ENCODE results near the gene PCCB. TPM values are rescaled to one million over a fixed set of nuclear protein-coding genes. Genes with fewer than 3 reads are reported as not detected.
"Not testable (repeated sequence)": the region's sequence is repeated elsewhere in the genome, so short reads cannot be mapped to it uniquely, and the experiment has no call there.

Gene PCCB
- total RNA-seq, 8 experiments from 2014 or later = 25.3 to 69.7 (median 39.1) TPM

DNA sequence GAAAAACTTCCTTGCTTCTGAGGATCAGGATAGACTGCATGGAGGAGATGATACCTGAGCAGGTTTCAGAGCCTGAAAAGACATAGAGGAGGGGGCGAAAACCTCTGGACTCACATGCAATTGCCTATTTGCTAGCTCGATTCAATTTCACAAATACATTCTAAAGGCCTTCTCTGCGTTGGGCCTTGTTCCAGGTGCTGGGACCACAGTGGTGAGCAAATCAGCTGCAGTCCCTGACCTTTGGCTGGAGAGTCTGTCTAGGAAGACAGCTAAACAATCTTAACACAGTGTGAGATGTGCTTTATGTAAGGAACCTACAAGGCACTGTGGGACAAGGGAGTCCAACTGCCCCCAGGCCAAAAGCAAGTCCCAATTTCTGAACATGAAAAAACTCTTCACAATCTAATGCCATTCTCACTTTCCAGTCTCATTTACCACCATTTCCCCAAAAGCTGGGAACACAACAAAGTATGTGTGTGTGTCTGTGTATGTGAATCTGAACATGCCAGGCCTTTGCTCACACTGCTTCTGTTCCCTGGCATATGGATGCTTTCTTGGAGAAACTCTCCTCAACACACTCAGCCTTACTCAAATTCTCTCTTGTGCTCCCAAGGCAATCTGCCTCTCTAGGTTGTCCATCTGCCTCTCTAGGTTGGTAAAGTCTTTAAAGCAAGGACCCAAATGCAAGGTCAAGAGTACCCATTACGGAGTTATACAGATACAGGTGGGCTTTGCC, 2.1 kb upstream of the PCCB start:
- H3K4me1 ChIP-seq (replicated peaks in 1 of 2) = peaks cover 9 to 10% of the 10 kb centered on the region in 2 donors
- WGBS, 10 experiments = 50 to 100% (median 90%) methylated on average over 1 to 4 of the region's 4 CpGs; no CpG with 5 or more reads in 1 of the 10 experiments
- no peak overlapping the region for H3K27ac ChIP-seq
- no peak overlapping the region for H3K4me3 ChIP-seq
- no peak for ATAC-seq (replicated peaks in 6 of 8)
- in situ Hi-C loops (cut with MboI; ENCODE audit: low pct_unique_long_range_greater_than_20kb in 2 of 9, low sequenced_read_pairs in 9 of 9, unreplicated experiment in 9 of 9) = no loop called here

DNA sequence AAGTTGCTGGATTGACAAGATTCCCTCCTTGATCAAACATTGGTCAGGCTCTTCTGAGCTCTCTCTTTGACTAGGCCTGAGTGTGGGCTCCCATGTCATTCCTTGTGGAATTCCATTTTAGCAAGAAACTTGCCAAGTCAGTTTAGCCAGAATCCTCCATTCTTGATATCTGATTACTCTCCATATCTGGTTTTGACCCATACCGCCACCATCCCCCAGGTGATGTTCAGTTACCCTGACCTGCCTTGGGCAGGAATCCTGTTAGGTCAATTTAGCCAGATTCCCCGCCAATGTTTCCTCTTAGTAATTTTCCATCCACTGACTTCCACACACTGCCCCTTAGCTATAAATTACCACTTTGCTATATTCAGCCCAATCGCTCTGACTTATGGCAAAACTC, 1.0 kb upstream of the PCCB start:
- Histone ChIP-seq H3K4me1 (replicated peaks in 1 of 2) (peaks cover 9 to 10% of the 10 kb centered on the region in 2 donors), H3K27ac (no peak overlapping the region), H3K4me3 (no peak overlapping the region)
- ATAC-seq (replicated peaks in 6 of 8) = no peak
- 72 to 100% (median 100%) methylated on average over 1 to 3 of the region's 3 CpGs; no CpG with 5 or more reads in 1 of the 10 experiments for WGBS, 10 experiments
- in situ Hi-C loops (cut with MboI; ENCODE audit: low pct_unique_long_range_greater_than_20kb in 2 of 9, low sequenced_read_pairs in 9 of 9, unreplicated experiment in 9 of 9) = no loop called here

DNA sequence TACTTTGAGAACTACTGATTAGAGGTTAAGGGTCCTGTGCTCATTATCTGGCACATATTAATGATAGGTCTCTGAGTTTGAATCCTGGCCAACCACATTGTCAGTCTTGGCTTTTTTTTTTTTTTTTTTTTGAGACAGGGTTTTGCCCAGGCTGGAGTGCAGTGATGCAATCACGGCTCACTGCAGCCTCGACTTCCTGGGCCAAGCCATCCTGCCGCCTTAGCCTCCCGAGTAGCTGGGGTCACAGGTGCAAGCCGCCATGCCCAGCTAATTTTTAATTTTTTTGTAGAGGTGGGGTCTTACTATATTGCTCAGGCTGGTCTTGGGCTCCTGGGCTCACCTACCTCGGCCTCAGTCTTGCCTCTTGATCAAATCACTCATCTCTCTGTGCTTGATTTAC, 547 bp upstream of the PCCB start:
- WGBS, 10 experiments = 50 to 100% (median 88%) methylated on average over 1 to 6 of the region's 6 CpGs
- no peak for ATAC-seq (replicated peaks in 6 of 8)
- Histone ChIP-seq H3K27ac (peak overlapping the region in 1 of 2 donors; percentile 98), H3K4me1 (replicated peaks in 1 of 2) (peaks cover 9 to 10% of the 10 kb centered on the region in 2 donors), H3K4me3 (peak overlapping the region; percentile 73 to 99 (median 82))
- in situ Hi-C loops (cut with MboI; ENCODE audit: low pct_unique_long_range_greater_than_20kb in 2 of 9, low sequenced_read_pairs in 9 of 9, unreplicated experiment in 9 of 9) = no loop called here

DNA sequence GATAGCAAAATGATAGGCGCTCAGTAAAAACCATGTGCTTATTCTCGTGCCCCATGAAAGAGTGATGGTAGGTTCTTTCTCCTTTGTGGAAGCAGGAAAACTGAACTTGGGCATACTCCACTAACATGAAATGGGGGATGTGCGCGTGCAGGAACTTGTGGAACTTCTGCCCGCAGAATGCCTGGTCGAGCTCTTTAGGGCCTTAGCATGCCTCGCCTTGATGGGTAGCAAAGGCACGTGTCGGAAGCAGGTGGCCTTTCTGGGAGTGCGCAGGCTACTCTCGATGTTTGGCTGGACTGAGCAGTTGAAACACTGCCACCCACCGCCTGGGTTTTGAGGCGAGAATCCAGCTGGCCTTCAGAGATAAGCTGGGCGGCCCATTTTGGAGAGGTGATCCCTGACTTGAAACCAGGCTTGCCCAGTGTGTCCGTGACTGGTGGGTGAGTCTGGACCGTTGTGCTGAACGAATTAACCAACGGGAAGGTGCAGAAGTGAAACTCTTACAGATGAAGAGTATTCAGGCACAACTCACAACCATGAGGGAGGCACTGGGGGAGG, 842 bp downstream of the PCCB start:
- in situ Hi-C loops (cut with MboI; ENCODE audit: low pct_unique_long_range_greater_than_20kb in 2 of 9, low sequenced_read_pairs in 9 of 9, unreplicated experiment in 9 of 9) = no loop called here
- WGBS, 10 experiments = 0 to 55% (median 18%) methylated on average over 1 to 11 of the region's 18 CpGs
- ATAC-seq (replicated peaks in 6 of 8) = peak in 6 of 8 experiments; percentile 1 to 55 (median 20)
- H3K4me1 ChIP-seq (replicated peaks in 1 of 2) = peaks cover 9 to 14% of the 10 kb centered on the region in 2 donors
- H3K27ac ChIP-seq = no peak overlapping the region
- peak overlapping the region; percentile 73 to 99 (median 82) for H3K4me3 ChIP-seq

DNA sequence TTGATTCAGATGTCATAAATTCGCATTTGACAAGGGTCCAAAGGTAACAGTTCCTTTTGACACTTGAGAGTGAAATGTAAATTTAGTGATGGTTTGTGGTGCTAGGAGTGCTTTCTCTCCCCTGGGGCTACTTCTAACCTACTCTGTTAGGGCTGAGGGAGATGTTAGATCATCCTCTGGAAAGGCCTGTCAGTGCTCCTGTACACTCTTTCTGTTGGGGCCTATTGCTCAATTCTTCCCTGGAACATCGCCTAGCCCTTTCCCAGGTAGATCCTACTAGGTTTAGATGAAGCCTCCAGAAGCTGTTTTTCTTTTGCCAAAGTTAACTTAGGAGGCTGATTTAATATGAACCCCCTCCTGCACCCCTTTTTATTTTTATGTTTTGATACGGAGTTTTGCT, 1.4 kb downstream of the PCCB start:
- 40 to 93% (median 79%) methylated on average over 1 to 3 of the region's 3 CpGs; no CpG with 5 or more reads in 3 of the 10 experiments for WGBS, 10 experiments
- no peak for ATAC-seq (replicated peaks in 6 of 8)
- H3K4me1 ChIP-seq (replicated peaks in 1 of 2) = peaks cover 9 to 14% of the 10 kb centered on the region in 2 donors
- in situ Hi-C loops (cut with MboI; ENCODE audit: low pct_unique_long_range_greater_than_20kb in 2 of 9, low sequenced_read_pairs in 9 of 9, unreplicated experiment in 9 of 9) = no loop called here
- peak overlapping the region in 2 of 5 donors; percentile 77 to 87 for H3K4me3 ChIP-seq
- H3K27ac ChIP-seq = no peak overlapping the region

DNA sequence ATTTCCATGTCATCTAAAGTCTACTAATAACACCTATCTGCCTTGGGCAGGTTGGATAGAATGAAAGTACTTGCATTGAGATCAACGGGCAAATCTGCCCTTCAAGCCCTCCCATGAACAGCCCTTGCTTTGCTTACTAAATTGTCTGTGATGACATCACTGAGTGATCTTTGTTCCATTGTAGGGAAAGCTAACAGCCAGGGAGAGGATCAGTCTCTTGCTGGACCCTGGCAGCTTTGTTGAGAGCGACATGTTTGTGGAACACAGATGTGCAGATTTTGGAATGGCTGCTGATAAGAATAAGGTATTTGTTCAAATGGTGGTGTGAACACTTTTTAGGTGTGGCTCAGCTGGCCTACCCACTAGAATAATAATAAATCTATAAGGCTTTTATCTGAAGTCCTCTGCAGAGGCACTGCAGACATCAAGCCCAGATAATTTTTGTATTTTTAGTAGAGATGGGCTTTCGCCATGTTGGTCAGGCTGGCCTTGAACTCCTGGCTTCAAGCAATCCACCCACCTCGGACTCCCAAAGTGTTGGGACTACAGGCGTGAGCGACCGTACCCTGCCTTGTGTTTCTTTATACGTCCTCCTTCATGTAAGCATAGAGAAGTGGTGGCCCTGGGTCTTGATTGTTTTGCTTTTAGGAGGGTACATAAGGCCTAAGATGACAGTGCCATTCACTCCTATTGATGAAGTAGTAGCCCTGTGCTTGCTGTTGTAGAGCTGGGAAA, 5.7 kb downstream of the PCCB start:
- WGBS, 10 experiments = 73 to 100% (median 90%) methylated on average over 1 to 6 of the region's 8 CpGs; no CpG with 5 or more reads in 2 of the 10 experiments
- no peak overlapping the region for H3K27ac ChIP-seq
- peaks cover 9 to 14% of the 10 kb centered on the region in 2 donors for H3K4me1 ChIP-seq (replicated peaks in 1 of 2)
- H3K4me3 ChIP-seq = no peak overlapping the region
- peak in 3 of 8 experiments; percentile 43 to 85 (median 81) for ATAC-seq (replicated peaks in 6 of 8)
- in situ Hi-C loops (cut with MboI; ENCODE audit: low pct_unique_long_range_greater_than_20kb in 2 of 9, low sequenced_read_pairs in 9 of 9, unreplicated experiment in 9 of 9) = no loop called here

DNA sequence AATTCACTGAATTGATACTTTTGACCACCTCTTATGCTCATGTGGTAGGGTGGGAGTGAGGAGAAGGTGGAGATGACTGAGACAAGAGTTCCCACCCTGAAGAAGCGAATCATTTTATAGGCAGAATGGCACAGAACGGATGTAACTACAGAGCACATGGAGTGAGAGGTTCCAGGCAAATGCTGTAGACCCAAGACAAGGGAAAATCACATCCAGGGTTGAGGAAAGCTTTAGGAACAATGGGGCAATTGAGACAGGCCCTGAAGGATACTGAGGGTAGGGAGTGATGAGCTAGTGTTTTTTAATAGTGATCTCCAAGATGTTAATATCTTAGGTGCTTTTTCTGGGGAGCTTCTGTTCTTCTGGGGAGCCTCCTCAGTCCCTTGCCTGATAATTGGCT, 8.1 kb downstream of the PCCB start:
- peaks cover 0 to 4% of the 10 kb centered on the region in 2 donors for H3K4me1 ChIP-seq (replicated peaks in 1 of 2)
- no peak overlapping the region for H3K4me3 ChIP-seq
- in situ Hi-C loops (cut with MboI; ENCODE audit: low pct_unique_long_range_greater_than_20kb in 2 of 9, low sequenced_read_pairs in 9 of 9, unreplicated experiment in 9 of 9) = no loop called here
- no peak overlapping the region for H3K27ac ChIP-seq
- WGBS, 10 experiments = 68 to 100% (median 100%) methylated on average over 1 to 2 of the region's 2 CpGs; no CpG with 5 or more reads in 1 of the 10 experiments
- ATAC-seq (replicated peaks in 6 of 8) = no peak

DNA sequence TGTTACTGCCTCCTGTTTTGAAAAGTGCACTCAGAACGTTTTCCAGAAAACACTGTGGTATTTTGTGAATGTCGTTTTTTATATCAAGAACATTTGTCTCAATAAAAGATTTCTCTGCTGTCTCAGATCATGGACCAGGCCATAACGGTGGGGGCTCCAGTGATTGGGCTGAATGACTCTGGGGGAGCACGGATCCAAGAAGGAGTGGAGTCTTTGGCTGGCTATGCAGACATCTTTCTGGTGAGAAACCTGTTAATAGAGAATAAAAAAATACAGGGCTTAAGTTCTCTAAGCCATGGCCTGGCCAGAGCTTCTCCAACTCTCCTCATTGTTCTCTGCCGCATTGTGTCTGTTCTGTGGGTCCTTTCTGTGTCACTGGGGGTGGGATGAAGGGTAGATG, 11.7 kb downstream of the PCCB start:
- WGBS, 10 experiments = 60 to 100% (median 87%) methylated on average over 1 to 4 of the region's 5 CpGs; no CpG with 5 or more reads in 1 of the 10 experiments
- in situ Hi-C loops (cut with MboI; ENCODE audit: low pct_unique_long_range_greater_than_20kb in 2 of 9, low sequenced_read_pairs in 9 of 9, unreplicated experiment in 9 of 9) = no loop called here
- no peak overlapping the region for H3K4me3 ChIP-seq
- ATAC-seq (replicated peaks in 6 of 8) = no peak
- no peak overlapping the region for H3K27ac ChIP-seq
- no peaks in the 10 kb centered on the region for H3K4me1 ChIP-seq (replicated peaks in 1 of 2)

DNA sequence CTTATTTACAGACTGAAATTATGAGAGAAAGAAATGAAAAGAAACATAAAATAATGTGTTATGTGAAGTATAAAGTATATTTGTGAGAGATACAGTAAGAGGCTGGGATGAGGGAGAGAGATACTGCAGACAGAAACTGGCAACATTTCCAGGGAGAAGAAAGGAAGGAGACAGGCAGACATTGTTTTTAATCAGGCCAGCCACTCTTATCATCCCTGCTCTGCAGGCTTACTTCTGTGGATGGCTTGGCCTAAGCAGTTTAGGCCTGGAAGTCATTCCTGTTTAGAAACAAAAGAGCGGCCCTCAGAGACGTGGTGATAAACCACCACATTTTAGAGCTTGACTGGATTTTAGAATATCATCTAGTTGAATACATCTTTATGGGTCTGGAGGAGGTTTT, 12.4 kb downstream of the PCCB start:
- Histone ChIP-seq H3K4me3 (no peak overlapping the region), H3K27ac (no peak overlapping the region), H3K4me1 (replicated peaks in 1 of 2) (no peaks in the 10 kb centered on the region)
- 90 to 95% methylated on average over 2 of the region's 2 CpGs; no CpG with 5 or more reads in 8 of the 10 experiments for WGBS, 10 experiments
- in situ Hi-C loops (cut with MboI; ENCODE audit: low pct_unique_long_range_greater_than_20kb in 2 of 9, low sequenced_read_pairs in 9 of 9, unreplicated experiment in 9 of 9) = no loop called here
- no peak for ATAC-seq (replicated peaks in 6 of 8)

DNA sequence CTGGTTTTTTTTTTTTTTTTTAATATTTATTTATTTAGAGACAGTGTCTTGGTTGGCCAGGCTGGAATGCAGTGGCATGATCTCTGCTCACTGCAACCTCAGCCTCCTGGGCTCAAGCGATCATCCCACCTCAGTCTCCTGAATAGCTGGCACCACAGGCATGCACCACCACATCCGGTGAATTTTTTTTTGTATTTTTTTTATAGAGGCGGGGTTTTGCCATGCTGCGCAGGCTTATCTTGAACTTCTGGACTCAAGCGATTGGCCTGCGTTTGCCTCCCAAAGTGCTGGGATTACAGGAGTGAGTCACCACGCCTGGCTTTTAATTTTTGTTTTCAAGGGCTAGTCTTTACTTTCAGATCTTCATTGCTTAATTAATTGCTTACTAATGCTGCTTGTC, 13.1 kb downstream of the PCCB start:
- Histone ChIP-seq H3K4me3 (no peak overlapping the region), H3K27ac (no peak overlapping the region), H3K4me1 (replicated peaks in 1 of 2) (no peaks in the 10 kb centered on the region)
- in situ Hi-C loops (cut with MboI; ENCODE audit: low pct_unique_long_range_greater_than_20kb in 2 of 9, low sequenced_read_pairs in 9 of 9, unreplicated experiment in 9 of 9) = no loop called here
- ATAC-seq (replicated peaks in 6 of 8) = no peak
- 90 to 100% (median 99%) methylated on average over 2 to 7 of the region's 7 CpGs; no CpG with 5 or more reads in 1 of the 10 experiments for WGBS, 10 experiments

DNA sequence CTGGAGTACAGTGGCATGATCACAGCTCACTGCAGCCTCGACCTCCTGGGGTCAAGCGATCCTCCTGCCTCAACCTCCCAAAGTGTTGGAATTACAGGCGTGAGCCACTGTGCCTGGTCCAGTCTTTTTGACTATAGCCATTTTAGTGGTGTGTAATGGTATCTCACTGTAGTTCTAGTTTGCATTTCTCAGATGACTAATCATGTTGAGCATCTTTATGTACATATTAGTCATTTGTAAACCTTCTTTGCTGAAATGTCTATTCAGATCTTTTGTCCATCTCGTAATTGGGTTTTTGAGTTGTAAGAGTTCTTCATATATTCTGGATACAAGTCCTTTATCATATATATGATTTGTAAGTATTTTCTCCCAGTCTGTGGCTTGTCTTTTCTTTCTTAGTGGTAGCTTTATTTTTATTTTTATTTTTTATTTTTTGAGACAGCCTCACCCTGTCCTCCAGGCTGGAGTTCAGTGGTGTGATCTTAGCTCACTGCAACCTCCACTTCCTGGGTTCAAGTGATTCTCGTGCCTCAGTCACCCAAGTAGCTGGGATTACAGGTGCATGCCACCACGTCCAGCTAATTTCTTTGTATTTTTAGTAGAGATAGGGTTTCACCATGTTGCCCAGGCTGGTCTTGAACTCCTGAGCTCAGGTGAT, 16.5 kb downstream of the PCCB start:
- H3K4me3 ChIP-seq; H3K4me1 ChIP-seq (replicated peaks in 1 of 2); in situ Hi-C loops (cut with MboI; ENCODE audit: low pct_unique_long_range_greater_than_20kb in 2 of 9, low sequenced_read_pairs in 9 of 9, unreplicated experiment in 9 of 9); H3K27ac ChIP-seq: not testable (repeated sequence)
- ATAC-seq (replicated peaks in 6 of 8) = peak in 3 of 8 experiments; percentile 93 to 100 (median 100)
- 14 to 100% (median 68%) methylated on average over 1 to 5 of the region's 6 CpGs; no CpG with 5 or more reads in 2 of the 10 experiments for WGBS, 10 experiments

DNA sequence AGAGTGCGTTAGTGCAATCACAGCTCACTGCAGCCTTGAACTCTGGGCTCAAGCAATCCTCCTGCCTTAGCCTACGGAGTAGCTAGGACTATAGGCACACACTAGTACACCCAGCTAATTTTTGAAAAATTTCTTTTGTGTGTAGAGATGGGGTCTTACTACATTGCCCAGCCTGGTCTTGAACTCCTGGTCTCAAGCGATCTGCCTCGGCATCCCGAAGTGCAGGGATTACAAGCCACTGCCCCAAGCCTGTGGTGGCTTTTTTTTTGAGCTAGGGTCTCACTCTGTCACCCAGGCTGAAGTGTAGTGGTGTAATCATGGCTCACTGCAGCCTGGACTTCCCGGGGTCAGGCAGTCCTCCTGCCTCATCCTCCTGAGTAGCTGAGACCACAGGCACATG, 17.1 kb downstream of the PCCB start:
- no peak for ATAC-seq (replicated peaks in 6 of 8)
- WGBS, 10 experiments = 85 to 100% (median 96%) methylated on average over 1 to 6 of the region's 6 CpGs; no CpG with 5 or more reads in 6 of the 10 experiments
- in situ Hi-C loops (cut with MboI; ENCODE audit: low pct_unique_long_range_greater_than_20kb in 2 of 9, low sequenced_read_pairs in 9 of 9, unreplicated experiment in 9 of 9) = no loop called here
- H3K27ac ChIP-seq = no peak overlapping the region
- H3K4me1 ChIP-seq (replicated peaks in 1 of 2) = no peaks in the 10 kb centered on the region
- no peak overlapping the region for H3K4me3 ChIP-seq

DNA sequence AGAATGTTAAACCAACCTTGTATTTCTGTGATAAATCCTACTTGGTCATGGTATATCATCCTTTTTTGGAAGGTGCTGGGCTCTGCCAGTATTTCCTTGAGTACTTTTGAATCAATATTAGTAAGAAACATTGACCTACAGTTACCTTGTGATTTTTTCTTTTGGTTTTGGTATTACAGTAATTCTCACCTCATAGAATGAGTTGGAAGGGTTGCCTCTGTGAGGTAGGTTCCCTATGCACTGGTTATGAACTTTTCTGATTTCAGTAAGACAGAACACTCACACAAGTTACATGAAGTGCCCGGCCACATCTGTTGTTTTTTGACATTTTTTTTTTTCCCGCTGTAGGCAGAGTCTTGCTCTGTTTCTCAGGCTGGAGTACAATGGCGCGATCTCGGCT, 20.0 kb downstream of the PCCB start:
- in situ Hi-C loops (cut with MboI; ENCODE audit: low pct_unique_long_range_greater_than_20kb in 2 of 9, low sequenced_read_pairs in 9 of 9, unreplicated experiment in 9 of 9) = no loop called here
- ATAC-seq (replicated peaks in 6 of 8) = no peak
- H3K4me1 ChIP-seq (replicated peaks in 1 of 2) = no peaks in the 10 kb centered on the region
- no peak overlapping the region for H3K27ac ChIP-seq
- no peak overlapping the region for H3K4me3 ChIP-seq
- WGBS, 10 experiments = 90 to 100% (median 100%) methylated on average over 1 to 5 of the region's 5 CpGs; no CpG with 5 or more reads in 4 of the 10 experiments
